K562 (cell line): ENCODE measurements around the gene TMEM144. TPM values are rescaled to one million over a fixed set of nuclear protein-coding genes. Genes with fewer than 3 reads are reported as not detected.

Experiments
- ARID2 ChIP-seq: fragments of 450-650 bp; IDR thresholded peaks from 2 replicates; pipeline ENCODE4 v1.6.1; 2017; ENCODE audit warnings: antibody characterized with exemption, mild to moderate bottlenecking
- MAFF ChIP-seq: IDR thresholded peaks from 2 replicates; pipeline ENCODE4 v1.6.1; 2012; ENCODE audit warnings: low read length, improper control_type of control experiment
- PHF21A ChIP-seq: fragments of 450-650 bp; IDR thresholded peaks from 2 replicates; pipeline ENCODE4 v1.6.1; 2017; ENCODE audit warnings: low read depth, borderline replicate concordance
- PYGO2 ChIP-seq: fragments of 450-650 bp; IDR thresholded peaks from 2 replicates; pipeline ENCODE4 v1.6.1; 2016; ENCODE audit warnings: mild to moderate bottlenecking, missing genetic modification characterization, moderate library complexity, missing compliant biosample characterization
- ZFP1 ChIP-seq: fragments of 450-650 bp; formaldehyde crosslinking; IDR thresholded peaks from 2 replicates; pipeline ENCODE4 v1.4.0; 2020; ENCODE audit warnings: mild to moderate bottlenecking, mixed read lengths
- ZNF23 ChIP-seq: fragments of 250-450 bp; sonication (Bioruptor Pico); IDR thresholded peaks from 2 replicates; pipeline ENCODE4 v1.4.0; 2020; ENCODE audit warnings: mild to moderate bottlenecking
- polyA plus RNA-seq, 8 experiments: library from polyadenylated mRNA; depleted of rRNA in 4 of 8; stranded (reverse) in 5 of 8; unstranded in 3 of 8; fragments of >200 nt; fragmentation: Nextera tagmentation in 2 of 8; fragmentation: Illumina TruSeq in 1 of 8; extraction: Ambion mirVana in 2 of 8; extraction: Trizol in 1 of 8; gene quantifications; 2 replicates each; pipeline versions ENCODE4 v1.2.1 to v1.2.3, GENCODE V29; 2011 to 2014; ENCODE audit warnings: inconsistent platforms in 1 of 8, missing spikeins in 1 of 8
- total RNA-seq, 7 experiments: library from RNA; depleted of rRNA in 6 of 7; stranded (reverse); fragments of >200 nt in 6 of 7; fragmentation: Illumina TruSeq in 2 of 7; extraction: Trizol in 2 of 7; gene quantifications; 2 replicates each; pipeline versions ENCODE4 v1.2.1 to v1.2.3, GENCODE V29; 2011 to 2021; ENCODE audit warnings: low replicate concordance in 1 of 7
- TF ChIP-seq, protein P1 (sequence below): sonication (generic); formaldehyde crosslinking; IDR thresholded peaks from 2 replicates; pipeline ENCODE4 v1.8.1; 2023; ENCODE audit warnings: missing genetic modification reagents, mild to moderate bottlenecking, borderline replicate concordance
- TF ChIP-seq, protein P2 (sequence below), 2 experiments: fragments of 450-650 bp in 1 of 2; sonication (generic) in 1 of 2; formaldehyde crosslinking in 1 of 2; IDR thresholded peaks in 1 of 2; conservative IDR thresholded peaks in 1 of 2; 2 replicates each; pipeline versions ENCODE4 v1.6.1 to v1.8.1; 2016 to 2023; ENCODE audit warnings: mild to moderate bottlenecking in 2 of 2, moderate library complexity in 2 of 2, inconsistent platforms in 1 of 2, missing genetic modification reagents in 1 of 2
- TF ChIP-seq, protein P3 (sequence below): fragments of 450-650 bp; formaldehyde crosslinking; IDR thresholded peaks from 2 replicates; pipeline ENCODE4 v1.4.0; 2022; ENCODE audit warnings: mild to moderate bottlenecking, moderate library complexity
- TF ChIP-seq, protein P4 (sequence below): sonication (generic); formaldehyde crosslinking; IDR thresholded peaks from 2 replicates; pipeline ENCODE4 v1.8.1; 2023; ENCODE audit warnings: mild to moderate bottlenecking, missing genetic modification reagents

The TMEM144 gene
- total and polyA plus RNA-seq, 9 of the 15 experiments (the other 6 are each of a cell fraction or from before 2014, with no cell fraction given): 4.0 to 12.0 (median 6.1) TPM

DNA sequence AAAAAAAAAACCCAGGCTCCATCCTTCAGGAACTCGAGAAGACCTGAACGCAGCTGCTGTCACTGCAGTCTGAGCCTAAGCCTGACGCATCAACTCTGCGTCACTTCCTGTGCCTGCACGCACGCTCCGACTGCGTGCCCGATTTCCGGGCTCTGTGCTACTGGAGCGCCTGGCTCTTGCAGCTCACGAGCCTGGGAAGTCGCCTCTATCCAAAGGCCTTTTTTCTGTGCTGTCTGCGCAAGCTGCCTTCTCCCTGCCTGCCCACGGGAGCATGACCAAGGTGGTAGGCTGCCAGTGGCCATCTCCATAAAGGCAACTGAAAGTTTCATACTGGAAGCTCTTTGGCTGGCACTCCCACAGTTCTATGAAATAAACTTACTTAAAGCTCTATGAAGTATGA is 27.6 kb upstream of the TMEM144 start (continued):
- TF ChIP-seq, protein P1, sequence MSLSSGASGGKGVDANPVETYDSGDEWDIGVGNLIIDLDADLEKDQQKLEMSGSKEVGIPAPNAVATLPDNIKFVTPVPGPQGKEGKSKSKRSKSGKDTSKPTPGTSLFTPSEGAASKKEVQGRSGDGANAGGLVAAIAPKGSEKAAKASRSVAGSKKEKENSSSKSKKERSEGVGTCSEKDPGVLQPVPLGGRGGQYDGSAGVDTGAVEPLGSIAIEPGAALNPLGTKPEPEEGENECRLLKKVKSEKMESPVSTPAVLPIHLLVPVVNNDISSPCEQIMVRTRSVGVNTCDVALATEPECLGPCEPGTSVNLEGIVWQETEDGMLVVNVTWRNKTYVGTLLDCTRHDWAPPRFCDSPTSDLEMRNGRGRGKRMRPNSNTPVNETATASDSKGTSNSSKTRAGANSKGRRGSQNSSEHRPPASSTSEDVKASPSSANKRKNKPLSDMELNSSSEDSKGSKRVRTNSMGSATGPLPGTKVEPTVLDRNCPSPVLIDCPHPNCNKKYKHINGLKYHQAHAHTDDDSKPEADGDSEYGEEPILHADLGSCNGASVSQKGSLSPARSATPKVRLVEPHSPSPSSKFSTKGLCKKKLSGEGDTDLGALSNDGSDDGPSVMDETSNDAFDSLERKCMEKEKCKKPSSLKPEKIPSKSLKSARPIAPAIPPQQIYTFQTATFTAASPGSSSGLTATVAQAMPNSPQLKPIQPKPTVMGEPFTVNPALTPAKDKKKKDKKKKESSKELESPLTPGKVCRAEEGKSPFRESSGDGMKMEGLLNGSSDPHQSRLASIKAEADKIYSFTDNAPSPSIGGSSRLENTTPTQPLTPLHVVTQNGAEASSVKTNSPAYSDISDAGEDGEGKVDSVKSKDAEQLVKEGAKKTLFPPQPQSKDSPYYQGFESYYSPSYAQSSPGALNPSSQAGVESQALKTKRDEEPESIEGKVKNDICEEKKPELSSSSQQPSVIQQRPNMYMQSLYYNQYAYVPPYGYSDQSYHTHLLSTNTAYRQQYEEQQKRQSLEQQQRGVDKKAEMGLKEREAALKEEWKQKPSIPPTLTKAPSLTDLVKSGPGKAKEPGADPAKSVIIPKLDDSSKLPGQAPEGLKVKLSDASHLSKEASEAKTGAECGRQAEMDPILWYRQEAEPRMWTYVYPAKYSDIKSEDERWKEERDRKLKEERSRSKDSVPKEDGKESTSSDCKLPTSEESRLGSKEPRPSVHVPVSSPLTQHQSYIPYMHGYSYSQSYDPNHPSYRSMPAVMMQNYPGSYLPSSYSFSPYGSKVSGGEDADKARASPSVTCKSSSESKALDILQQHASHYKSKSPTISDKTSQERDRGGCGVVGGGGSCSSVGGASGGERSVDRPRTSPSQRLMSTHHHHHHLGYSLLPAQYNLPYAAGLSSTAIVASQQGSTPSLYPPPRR (CRISPR knock-in tag): no peak
- TF ChIP-seq, protein P2, sequence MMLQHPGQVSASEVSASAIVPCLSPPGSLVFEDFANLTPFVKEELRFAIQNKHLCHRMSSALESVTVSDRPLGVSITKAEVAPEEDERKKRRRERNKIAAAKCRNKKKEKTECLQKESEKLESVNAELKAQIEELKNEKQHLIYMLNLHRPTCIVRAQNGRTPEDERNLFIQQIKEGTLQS (IDR thresholded peaks at IDR 0.05): no peak
- TF ChIP-seq, protein P2 (CRISPR knock-in tag; conservative IDR thresholded peaks at IDR 0.05): no peak
- TF ChIP-seq, protein P3, sequence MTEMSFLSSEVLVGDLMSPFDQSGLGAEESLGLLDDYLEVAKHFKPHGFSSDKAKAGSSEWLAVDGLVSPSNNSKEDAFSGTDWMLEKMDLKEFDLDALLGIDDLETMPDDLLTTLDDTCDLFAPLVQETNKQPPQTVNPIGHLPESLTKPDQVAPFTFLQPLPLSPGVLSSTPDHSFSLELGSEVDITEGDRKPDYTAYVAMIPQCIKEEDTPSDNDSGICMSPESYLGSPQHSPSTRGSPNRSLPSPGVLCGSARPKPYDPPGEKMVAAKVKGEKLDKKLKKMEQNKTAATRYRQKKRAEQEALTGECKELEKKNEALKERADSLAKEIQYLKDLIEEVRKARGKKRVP (CRISPR knock-in tag): no peak
- TF ChIP-seq PYGO2: no peak
- TF ChIP-seq, protein P4, sequence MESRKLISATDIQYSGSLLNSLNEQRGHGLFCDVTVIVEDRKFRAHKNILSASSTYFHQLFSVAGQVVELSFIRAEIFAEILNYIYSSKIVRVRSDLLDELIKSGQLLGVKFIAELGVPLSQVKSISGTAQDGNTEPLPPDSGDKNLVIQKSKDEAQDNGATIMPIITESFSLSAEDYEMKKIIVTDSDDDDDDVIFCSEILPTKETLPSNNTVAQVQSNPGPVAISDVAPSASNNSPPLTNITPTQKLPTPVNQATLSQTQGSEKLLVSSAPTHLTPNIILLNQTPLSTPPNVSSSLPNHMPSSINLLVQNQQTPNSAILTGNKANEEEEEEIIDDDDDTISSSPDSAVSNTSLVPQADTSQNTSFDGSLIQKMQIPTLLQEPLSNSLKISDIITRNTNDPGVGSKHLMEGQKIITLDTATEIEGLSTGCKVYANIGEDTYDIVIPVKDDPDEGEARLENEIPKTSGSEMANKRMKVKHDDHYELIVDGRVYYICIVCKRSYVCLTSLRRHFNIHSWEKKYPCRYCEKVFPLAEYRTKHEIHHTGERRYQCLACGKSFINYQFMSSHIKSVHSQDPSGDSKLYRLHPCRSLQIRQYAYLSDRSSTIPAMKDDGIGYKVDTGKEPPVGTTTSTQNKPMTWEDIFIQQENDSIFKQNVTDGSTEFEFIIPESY (CRISPR knock-in tag): no peak
- TF ChIP-seq MAFF: no peak
- no peak for TF ChIP-seq ARID2
- no peak for TF ChIP-seq PHF21A
- no peak for TF ChIP-seq ZNF23 (CRISPR knock-in tag)
- TF ChIP-seq ZFP1: no peak
